ENCODE data around the gene DLL3. TPM values are rescaled to one million over a fixed set of nuclear protein-coding genes. Genes with fewer than 3 reads are reported as not detected.

Gene DLL3
- total and polyA plus RNA-seq, 4 donors = not detected

DNA sequence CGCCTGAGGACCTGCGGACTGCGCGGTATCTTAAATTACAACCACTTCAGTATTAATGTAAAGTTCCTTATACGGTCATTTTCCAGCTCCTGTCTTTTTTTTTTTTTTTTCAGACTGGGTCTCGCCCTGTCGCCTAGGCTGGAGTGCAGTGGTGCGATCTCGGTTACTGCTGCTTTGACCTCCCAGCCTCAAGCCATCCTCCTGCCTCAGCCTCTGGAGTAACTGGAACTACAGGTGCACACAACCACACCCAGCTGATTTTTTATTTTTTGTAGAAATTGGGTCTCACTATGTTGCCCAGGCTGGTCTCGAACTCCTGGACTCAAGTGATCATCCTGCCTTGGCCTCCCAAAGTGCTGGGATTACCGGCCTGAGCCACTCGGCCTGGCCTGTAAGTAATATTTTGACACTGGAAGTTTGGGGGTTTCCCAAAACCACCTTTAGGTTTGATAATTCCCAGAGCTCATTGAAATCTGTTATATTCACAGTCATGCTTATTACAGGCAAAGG, 34.3 kb downstream of the DLL3 start:
- peak overlapping the region in 1 of 2 donors; percentile 39 for H3K9ac ChIP-seq (ENCODE audit: low read depth in 1 of 2, low read length in 2 of 2)
- peaks cover 0 to 12% (median 10%) of the 10 kb centered on the region in 4 donors for H3K4me1 ChIP-seq (ENCODE audit: control insufficient read depth in 4 of 4, insufficient read depth in 4 of 4, low read length in 3 of 4)
- 21% methylated on average over 12 of the region's 12 CpGs for WGBS
- DNase-seq (ENCODE audit: low spot score) = no peak
- H3K9me3 ChIP-seq (ENCODE audit: control insufficient read depth in 4 of 4, low read length in 3 of 4) = no peaks in the 10 kb centered on the region
- no peaks in the 10 kb centered on the region for H3K27me3 ChIP-seq (ENCODE audit: control insufficient read depth in 4 of 4, insufficient read depth in 4 of 4, low read length in 3 of 4)
- no peak overlapping the region for H3K4me3 ChIP-seq (ENCODE audit: low read depth in 1 of 3, low read length in 3 of 3)
- no peak overlapping the region for H3K27ac ChIP-seq (ENCODE audit: low read depth in 1 of 2, low read length in 2 of 2)
- TF ChIP-seq HNF4G (IDR thresholded peaks at IDR 0.05) = no peak
- TF ChIP-seq NR2F2 (IDR thresholded peaks at IDR 0.05) = no peak
- TF ChIP-seq, protein P1, sequence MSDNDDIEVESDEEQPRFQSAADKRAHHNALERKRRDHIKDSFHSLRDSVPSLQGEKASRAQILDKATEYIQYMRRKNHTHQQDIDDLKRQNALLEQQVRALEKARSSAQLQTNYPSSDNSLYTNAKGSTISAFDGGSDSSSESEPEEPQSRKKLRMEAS (IDR thresholded peaks at IDR 0.05) = no peak
- TF ChIP-seq RAD21 (IDR thresholded peaks at IDR 0.05) = no peak
- TF ChIP-seq, protein P2, sequence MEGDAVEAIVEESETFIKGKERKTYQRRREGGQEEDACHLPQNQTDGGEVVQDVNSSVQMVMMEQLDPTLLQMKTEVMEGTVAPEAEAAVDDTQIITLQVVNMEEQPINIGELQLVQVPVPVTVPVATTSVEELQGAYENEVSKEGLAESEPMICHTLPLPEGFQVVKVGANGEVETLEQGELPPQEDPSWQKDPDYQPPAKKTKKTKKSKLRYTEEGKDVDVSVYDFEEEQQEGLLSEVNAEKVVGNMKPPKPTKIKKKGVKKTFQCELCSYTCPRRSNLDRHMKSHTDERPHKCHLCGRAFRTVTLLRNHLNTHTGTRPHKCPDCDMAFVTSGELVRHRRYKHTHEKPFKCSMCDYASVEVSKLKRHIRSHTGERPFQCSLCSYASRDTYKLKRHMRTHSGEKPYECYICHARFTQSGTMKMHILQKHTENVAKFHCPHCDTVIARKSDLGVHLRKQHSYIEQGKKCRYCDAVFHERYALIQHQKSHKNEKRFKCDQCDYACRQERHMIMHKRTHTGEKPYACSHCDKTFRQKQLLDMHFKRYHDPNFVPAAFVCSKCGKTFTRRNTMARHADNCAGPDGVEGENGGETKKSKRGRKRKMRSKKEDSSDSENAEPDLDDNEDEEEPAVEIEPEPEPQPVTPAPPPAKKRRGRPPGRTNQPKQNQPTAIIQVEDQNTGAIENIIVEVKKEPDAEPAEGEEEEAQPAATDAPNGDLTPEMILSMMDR (IDR thresholded peaks at IDR 0.05; ENCODE audit: low read depth, low read length, missing input control) = no peak
- TF ChIP-seq, protein P3, sequence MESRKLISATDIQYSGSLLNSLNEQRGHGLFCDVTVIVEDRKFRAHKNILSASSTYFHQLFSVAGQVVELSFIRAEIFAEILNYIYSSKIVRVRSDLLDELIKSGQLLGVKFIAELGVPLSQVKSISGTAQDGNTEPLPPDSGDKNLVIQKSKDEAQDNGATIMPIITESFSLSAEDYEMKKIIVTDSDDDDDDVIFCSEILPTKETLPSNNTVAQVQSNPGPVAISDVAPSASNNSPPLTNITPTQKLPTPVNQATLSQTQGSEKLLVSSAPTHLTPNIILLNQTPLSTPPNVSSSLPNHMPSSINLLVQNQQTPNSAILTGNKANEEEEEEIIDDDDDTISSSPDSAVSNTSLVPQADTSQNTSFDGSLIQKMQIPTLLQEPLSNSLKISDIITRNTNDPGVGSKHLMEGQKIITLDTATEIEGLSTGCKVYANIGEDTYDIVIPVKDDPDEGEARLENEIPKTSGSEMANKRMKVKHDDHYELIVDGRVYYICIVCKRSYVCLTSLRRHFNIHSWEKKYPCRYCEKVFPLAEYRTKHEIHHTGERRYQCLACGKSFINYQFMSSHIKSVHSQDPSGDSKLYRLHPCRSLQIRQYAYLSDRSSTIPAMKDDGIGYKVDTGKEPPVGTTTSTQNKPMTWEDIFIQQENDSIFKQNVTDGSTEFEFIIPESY (IDR thresholded peaks at IDR 0.05) = no peak
- no peak for TF ChIP-seq FOXA1 (IDR thresholded peaks at IDR 0.05)
- TF ChIP-seq JUND (IDR thresholded peaks at IDR 0.05) = no peak
- TF ChIP-seq YY1 (IDR thresholded peaks at IDR 0.05) = no peak
- TF ChIP-seq FOXA2 (IDR thresholded peaks at IDR 0.05) = no peak
- no peak for TF ChIP-seq GABPA (IDR thresholded peaks at IDR 0.05 in 1 of 2, conservative IDR thresholded peaks at IDR 0.05 in 1 of 2)
- TF ChIP-seq, protein P4, sequence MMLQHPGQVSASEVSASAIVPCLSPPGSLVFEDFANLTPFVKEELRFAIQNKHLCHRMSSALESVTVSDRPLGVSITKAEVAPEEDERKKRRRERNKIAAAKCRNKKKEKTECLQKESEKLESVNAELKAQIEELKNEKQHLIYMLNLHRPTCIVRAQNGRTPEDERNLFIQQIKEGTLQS (IDR thresholded peaks at IDR 0.05) = no peak
- no peak for TF ChIP-seq HNF4A (conservative IDR thresholded peaks at IDR 0.05)
- TF ChIP-seq, protein P5, sequence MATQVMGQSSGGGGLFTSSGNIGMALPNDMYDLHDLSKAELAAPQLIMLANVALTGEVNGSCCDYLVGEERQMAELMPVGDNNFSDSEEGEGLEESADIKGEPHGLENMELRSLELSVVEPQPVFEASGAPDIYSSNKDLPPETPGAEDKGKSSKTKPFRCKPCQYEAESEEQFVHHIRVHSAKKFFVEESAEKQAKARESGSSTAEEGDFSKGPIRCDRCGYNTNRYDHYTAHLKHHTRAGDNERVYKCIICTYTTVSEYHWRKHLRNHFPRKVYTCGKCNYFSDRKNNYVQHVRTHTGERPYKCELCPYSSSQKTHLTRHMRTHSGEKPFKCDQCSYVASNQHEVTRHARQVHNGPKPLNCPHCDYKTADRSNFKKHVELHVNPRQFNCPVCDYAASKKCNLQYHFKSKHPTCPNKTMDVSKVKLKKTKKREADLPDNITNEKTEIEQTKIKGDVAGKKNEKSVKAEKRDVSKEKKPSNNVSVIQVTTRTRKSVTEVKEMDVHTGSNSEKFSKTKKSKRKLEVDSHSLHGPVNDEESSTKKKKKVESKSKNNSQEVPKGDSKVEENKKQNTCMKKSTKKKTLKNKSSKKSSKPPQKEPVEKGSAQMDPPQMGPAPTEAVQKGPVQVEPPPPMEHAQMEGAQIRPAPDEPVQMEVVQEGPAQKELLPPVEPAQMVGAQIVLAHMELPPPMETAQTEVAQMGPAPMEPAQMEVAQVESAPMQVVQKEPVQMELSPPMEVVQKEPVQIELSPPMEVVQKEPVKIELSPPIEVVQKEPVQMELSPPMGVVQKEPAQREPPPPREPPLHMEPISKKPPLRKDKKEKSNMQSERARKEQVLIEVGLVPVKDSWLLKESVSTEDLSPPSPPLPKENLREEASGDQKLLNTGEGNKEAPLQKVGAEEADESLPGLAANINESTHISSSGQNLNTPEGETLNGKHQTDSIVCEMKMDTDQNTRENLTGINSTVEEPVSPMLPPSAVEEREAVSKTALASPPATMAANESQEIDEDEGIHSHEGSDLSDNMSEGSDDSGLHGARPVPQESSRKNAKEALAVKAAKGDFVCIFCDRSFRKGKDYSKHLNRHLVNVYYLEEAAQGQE (IDR thresholded peaks at IDR 0.05) = no peak
- H3K36me3 ChIP-seq (ENCODE audit: control insufficient read depth in 4 of 4, insufficient read depth in 3 of 4, low read depth in 1 of 4, low read length in 3 of 4) = no peaks in the 10 kb centered on the region

DNA sequence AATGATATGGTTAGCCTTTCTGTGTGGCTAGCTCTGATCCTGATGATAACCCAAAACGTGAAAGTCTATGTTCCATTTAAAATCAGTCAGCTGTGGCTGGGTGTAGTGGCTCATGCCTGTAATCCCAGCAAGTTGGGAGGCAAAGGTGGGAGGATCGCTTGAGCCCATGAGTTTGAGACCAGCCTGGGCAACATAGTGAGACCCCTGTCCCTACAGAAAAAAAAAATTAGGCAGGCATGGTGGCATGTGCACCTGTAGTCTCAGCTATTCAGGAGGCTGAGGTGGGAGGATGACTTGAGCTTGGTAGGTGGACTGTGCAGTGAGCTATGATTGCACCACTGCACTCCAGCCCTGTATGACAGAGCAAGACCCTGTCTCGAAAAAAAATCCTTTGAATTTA, 35.0 kb downstream of the DLL3 start:
- Histone ChIP-seq H3K27ac (ENCODE audit: low read depth in 1 of 2, low read length in 2 of 2) (no peak overlapping the region), H3K4me1 (ENCODE audit: control insufficient read depth in 4 of 4, insufficient read depth in 4 of 4, low read length in 3 of 4) (peaks cover 0 to 18% (median 14%) of the 10 kb centered on the region in 4 donors), H3K9ac (ENCODE audit: low read depth in 1 of 2, low read length in 2 of 2) (no peak overlapping the region), H3K4me3 (ENCODE audit: low read depth in 1 of 3, low read length in 3 of 3) (no peak overlapping the region), H3K27me3 (ENCODE audit: control insufficient read depth in 4 of 4, insufficient read depth in 4 of 4, low read length in 3 of 4) (no peaks in the 10 kb centered on the region), H3K36me3 (ENCODE audit: control insufficient read depth in 4 of 4, insufficient read depth in 3 of 4, low read depth in 1 of 4, low read length in 3 of 4) (no peaks in the 10 kb centered on the region), H3K9me3 (ENCODE audit: control insufficient read depth in 4 of 4, low read length in 3 of 4) (no peaks in the 10 kb centered on the region)
- TF ChIP-seq GABPA (IDR thresholded peaks at IDR 0.05 in 1 of 2, conservative IDR thresholded peaks at IDR 0.05 in 1 of 2) (no peak), RAD21 (IDR thresholded peaks at IDR 0.05) (no peak), RXRA (IDR thresholded peaks at IDR 0.05) (no peak), HNF4G (IDR thresholded peaks at IDR 0.05) (no peak)
- TF ChIP-seq, protein P4 (IDR thresholded peaks at IDR 0.05) = no peak
- TF ChIP-seq, protein P2 (IDR thresholded peaks at IDR 0.05; ENCODE audit: low read depth, low read length, missing input control) = no peak
- 65% methylated on average over 3 of the region's 3 CpGs for WGBS
- no peak for DNase-seq (ENCODE audit: low spot score)

All from liver (tissue), 9 donors.